Caco-2 (cell line): Measurements from ENCODE around the gene TRIM24. TPM values are rescaled to one million over a fixed set of nuclear protein-coding genes. Genes with fewer than 3 reads are reported as not detected.

Experiments
- BruUV-seq: library from RNA; stranded (reverse); fragments of 400-500 nt; replicated peaks from 2 replicates; lab custom pipeline; 2021; lab: Mats Ljungman, UMichigan
- CTCF ChIA-PET: fragments of 300-600 bp; sonication (Branson Sonifier 250); formaldehyde crosslinking; loops from one replicate; lab custom pipeline; 2022; ENCODE audit warnings: antibody characterized with exemption; lab: Charles Lee
- POLR2A ChIA-PET: fragments of 300-600 bp; sonication (Branson Sonifier 250); formaldehyde crosslinking; loops from one replicate; lab custom pipeline; 2022; ENCODE audit warnings: antibody characterized with exemption; lab: Charles Lee
- DNase-seq, 2 experiments: peaks; one replicate each; pipeline versions ENCODE4 v3.0.0 to v3.0.0-alpha.2; 2020 to 2022
- H3K27me3 ChIP-seq: replicated peaks from 2 replicates; pipeline ENCODE4 v1.6.0; 2011; ENCODE audit warnings: low read length; ENCODE audit not compliant: control insufficient read depth, insufficient read depth
- H3K36me3 ChIP-seq: 2 replicates; pipeline ENCODE4 v1.5.1; 2011; ENCODE audit warnings: low read length; ENCODE audit not compliant: control insufficient read depth, insufficient read depth
- H3K4me1 ChIP-seq: fragments of 250-450 bp; sonication (Bioruptor Pico); 2 replicates; pipeline ENCODE4 v1.5.1; 2020; ENCODE audit warnings: mild to moderate bottlenecking
- H3K4me3 ChIP-seq: 2 replicates; pipeline ENCODE4 v1.5.1; 2011; ENCODE audit warnings: low read depth, mild to moderate bottlenecking, control low read depth, low read length
- H3K9me3 ChIP-seq: fragments of 250-450 bp; sonication (Bioruptor Pico); 2 replicates; pipeline ENCODE4 v1.5.1; 2020; ENCODE audit warnings: mild to moderate bottlenecking, moderate library complexity
- H3K27ac Mint-ChIP-seq: one replicate; pipeline ENCODE4 v1.8.0; 2022; ENCODE audit warnings: mixed read lengths; ENCODE audit not compliant: unreplicated experiment
- H3K27me3 Mint-ChIP-seq: one replicate; pipeline ENCODE4 v1.8.0; 2022; ENCODE audit warnings: mixed read lengths; ENCODE audit not compliant: insufficient read depth, unreplicated experiment
- H3K36me3 Mint-ChIP-seq: one replicate; pipeline ENCODE4 v1.8.0; 2022; ENCODE audit warnings: mild to moderate bottlenecking, mixed read lengths; ENCODE audit not compliant: insufficient read depth, unreplicated experiment
- H3K4me1 Mint-ChIP-seq: one replicate; pipeline ENCODE4 v1.8.0; 2022; ENCODE audit warnings: low read depth, mixed read lengths; ENCODE audit not compliant: unreplicated experiment
- H3K4me3 Mint-ChIP-seq: one replicate; pipeline ENCODE4 v1.8.0; 2022; ENCODE audit warnings: mild to moderate bottlenecking, moderate library complexity, mixed read lengths; ENCODE audit not compliant: unreplicated experiment
- H3K9me3 Mint-ChIP-seq: one replicate; pipeline ENCODE4 v1.8.0; 2022; ENCODE audit warnings: mixed read lengths; ENCODE audit not compliant: unreplicated experiment
- intact Hi-C: fragments of 100-400 bp; cut with micrococcal nuclease; formaldehyde crosslinking; loops from one replicate; pipeline ENCODE4 v1.10.0; 2022; ENCODE audit not compliant: unreplicated experiment
- total RNA-seq: library from RNA; stranded (reverse); gene quantifications from 2 replicates; pipeline ENCODE4 v1.2.3, GENCODE V29; 2022
- TF ChIP-seq, protein P1 (sequence below), 2 experiments: fragments of 200-600 bp in 1 of 2; IDR thresholded peaks; 1 replicate in 1 of 2; 2 replicates in 1 of 2; pipeline versions ENCODE4 v1.5.1 to v1.8.0; 2011 to 2022; ENCODE audit warnings: antibody characterized with exemption in 1 of 2, control low read depth in 1 of 2, inconsistent platforms in 1 of 2, low read depth in 1 of 2, low read length in 1 of 2, mild to moderate bottlenecking in 1 of 2, moderate library complexity in 1 of 2; ENCODE audit not compliant: insufficient read depth in 1 of 2, severe bottlenecking in 1 of 2, unreplicated experiment in 1 of 2

TRIM24 gene
- total RNA-seq, 1 experiment from 2014 or later: 58.2 TPM

DNA sequence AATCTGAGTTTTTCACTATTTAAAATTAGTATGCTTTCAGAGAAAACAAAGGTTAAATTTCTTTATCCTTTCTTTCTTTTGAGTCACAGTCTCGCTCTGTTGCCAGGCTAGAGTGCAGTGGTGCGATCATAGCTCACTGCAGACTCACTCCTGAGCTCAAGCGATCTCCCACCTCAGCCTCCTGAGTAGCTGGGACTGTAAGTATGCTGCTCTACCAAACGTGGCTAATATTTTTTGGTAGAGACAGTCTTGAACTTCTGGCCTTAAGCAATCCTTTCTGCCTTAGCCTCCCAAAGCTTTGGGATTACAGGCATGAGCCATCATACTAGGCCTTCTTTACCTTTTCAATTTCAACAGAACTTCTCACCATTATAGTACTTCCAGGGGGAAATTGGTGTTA, 113.7 kb downstream of the TRIM24 start:
- H3K27me3 Mint-ChIP-seq: no peaks in the 10 kb centered on the region
- Histone ChIP-seq H3K27me3 (no peaks in the 10 kb centered on the region), H3K36me3 (peaks cover 2% of the 10 kb centered on the region; the same call in 1 of the 2 replicates), H3K4me1 (no peaks in the 10 kb centered on the region), H3K4me3 (no peak overlapping the region), H3K9me3 (no peaks in the 10 kb centered on the region)
- TF ChIP-seq, protein P1, sequence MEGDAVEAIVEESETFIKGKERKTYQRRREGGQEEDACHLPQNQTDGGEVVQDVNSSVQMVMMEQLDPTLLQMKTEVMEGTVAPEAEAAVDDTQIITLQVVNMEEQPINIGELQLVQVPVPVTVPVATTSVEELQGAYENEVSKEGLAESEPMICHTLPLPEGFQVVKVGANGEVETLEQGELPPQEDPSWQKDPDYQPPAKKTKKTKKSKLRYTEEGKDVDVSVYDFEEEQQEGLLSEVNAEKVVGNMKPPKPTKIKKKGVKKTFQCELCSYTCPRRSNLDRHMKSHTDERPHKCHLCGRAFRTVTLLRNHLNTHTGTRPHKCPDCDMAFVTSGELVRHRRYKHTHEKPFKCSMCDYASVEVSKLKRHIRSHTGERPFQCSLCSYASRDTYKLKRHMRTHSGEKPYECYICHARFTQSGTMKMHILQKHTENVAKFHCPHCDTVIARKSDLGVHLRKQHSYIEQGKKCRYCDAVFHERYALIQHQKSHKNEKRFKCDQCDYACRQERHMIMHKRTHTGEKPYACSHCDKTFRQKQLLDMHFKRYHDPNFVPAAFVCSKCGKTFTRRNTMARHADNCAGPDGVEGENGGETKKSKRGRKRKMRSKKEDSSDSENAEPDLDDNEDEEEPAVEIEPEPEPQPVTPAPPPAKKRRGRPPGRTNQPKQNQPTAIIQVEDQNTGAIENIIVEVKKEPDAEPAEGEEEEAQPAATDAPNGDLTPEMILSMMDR (IDR thresholded peaks at IDR 0.05; ENCODE audit: insufficient read depth in 1 of 2, low read depth in 1 of 2, low read length in 1 of 2, severe bottlenecking in 1 of 2, unreplicated experiment in 1 of 2): no peak
- no peaks in the 10 kb centered on the region for H3K9me3 Mint-ChIP-seq
- H3K27ac Mint-ChIP-seq: no peak overlapping the region
- no peak overlapping the region for H3K4me3 Mint-ChIP-seq
- intact Hi-C loops: no loop called here
- ChIA-PET CTCF (no interaction called here), POLR2A (no interaction called here)
- H3K4me1 Mint-ChIP-seq: peaks cover 7% of the 10 kb centered on the region
- no peak for DNase-seq
- H3K36me3 Mint-ChIP-seq: peaks cover 81% of the 10 kb centered on the region
- no TSS peak for BruUV-seq

DNA sequence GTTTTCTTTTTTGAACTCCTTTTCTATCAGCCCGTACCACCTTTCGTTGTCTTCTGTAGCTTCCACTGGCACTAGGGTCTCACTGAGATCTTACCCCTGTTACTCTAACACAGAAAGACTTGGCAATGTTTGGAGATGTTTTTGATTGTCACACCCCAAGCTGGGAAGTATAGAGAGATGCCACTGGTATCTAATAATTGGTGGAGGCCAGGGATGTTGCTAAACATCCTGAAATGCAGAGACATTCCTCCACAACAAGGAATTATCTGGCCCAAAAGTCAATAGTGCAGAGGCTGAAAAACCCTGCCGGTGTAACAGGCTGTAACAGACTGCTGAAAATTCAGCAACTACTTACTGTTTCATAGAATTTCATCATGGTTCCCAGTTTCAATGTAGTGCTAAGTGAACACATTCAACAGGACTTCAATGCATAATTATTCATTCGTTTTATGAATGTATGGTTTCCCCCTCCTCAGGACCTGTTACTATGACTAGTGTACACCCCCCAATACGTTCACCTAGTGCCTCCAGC, 115.9 kb downstream of the TRIM24 start:
- Histone ChIP-seq H3K36me3 (peaks cover 3% of the 10 kb centered on the region), H3K4me3 (no peak overlapping the region), H3K4me1 (no peaks in the 10 kb centered on the region), H3K27me3 (no peaks in the 10 kb centered on the region), H3K9me3 (no peaks in the 10 kb centered on the region)
- no peak for DNase-seq
- intact Hi-C loops: no loop called here
- no TSS peak for BruUV-seq
- peaks cover 81% of the 10 kb centered on the region for H3K36me3 Mint-ChIP-seq
- TF ChIP-seq, protein P1 (IDR thresholded peaks at IDR 0.05; ENCODE audit: insufficient read depth in 1 of 2, low read depth in 1 of 2, low read length in 1 of 2, severe bottlenecking in 1 of 2, unreplicated experiment in 1 of 2): no peak
- peaks cover 7% of the 10 kb centered on the region for H3K4me1 Mint-ChIP-seq
- no peak overlapping the region for H3K4me3 Mint-ChIP-seq
- ChIA-PET POLR2A (no interaction called here), CTCF (no interaction called here)
- no peaks in the 10 kb centered on the region for H3K9me3 Mint-ChIP-seq
- H3K27ac Mint-ChIP-seq: peak overlapping the region; percentile 12
- H3K27me3 Mint-ChIP-seq: no peaks in the 10 kb centered on the region

DNA sequence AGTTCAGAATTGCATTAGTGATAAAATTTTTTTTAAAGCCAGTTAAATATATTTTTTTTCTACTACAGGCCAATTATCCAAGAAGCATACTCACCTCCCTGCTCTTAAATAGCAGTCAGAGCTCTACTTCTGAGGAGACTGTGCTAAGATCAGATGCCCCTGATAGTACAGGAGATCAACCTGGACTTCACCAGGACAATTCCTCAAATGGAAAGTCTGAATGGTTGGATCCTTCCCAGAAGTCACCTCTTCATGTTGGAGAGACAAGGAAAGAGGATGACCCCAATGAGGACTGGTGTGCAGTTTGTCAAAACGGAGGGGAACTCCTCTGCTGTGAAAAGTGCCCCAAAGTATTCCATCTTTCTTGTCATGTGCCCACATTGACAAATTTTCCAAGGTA, 119.1 kb downstream of the TRIM24 start:
- intact Hi-C loops: no loop called here
- TF ChIP-seq, protein P1 (IDR thresholded peaks at IDR 0.05; ENCODE audit: insufficient read depth in 1 of 2, low read depth in 1 of 2, low read length in 1 of 2, severe bottlenecking in 1 of 2, unreplicated experiment in 1 of 2): no peak
- Mint-ChIP-seq H3K36me3 (peaks cover 85% of the 10 kb centered on the region), H3K27me3 (no peaks in the 10 kb centered on the region), H3K4me3 (no peak overlapping the region), H3K27ac (no peak overlapping the region), H3K9me3 (no peaks in the 10 kb centered on the region), H3K4me1 (peaks cover 7% of the 10 kb centered on the region)
- Histone ChIP-seq H3K4me3 (no peak overlapping the region), H3K27me3 (no peaks in the 10 kb centered on the region), H3K4me1 (no peaks in the 10 kb centered on the region), H3K36me3 (peaks cover 3% of the 10 kb centered on the region), H3K9me3 (no peaks in the 10 kb centered on the region)
- no peak for DNase-seq
- CTCF ChIA-PET: no interaction called here
- POLR2A ChIA-PET: no interaction called here
- no TSS peak for BruUV-seq
